Lung (tissue), 12 donors: ENCODE measurements around the gene BIRC7. TPM values are rescaled to one million over a fixed set of nuclear protein-coding genes. Genes with fewer than 3 reads are reported as not detected.

Source experiments
- ATAC-seq: fragments of 200-7000 bp; cut with Tn5 transposase; one replicate; pipeline ENCODE4 v1.9.1; 2020; ENCODE audit warnings: moderate number of reproducible peaks; ENCODE audit not compliant: insufficient read depth, low FRiP score
- DNase-seq, 3 donors: peaks; one replicate each; pipeline ENCODE4 v3.0.0-alpha.2; 2013 to 2017
- H3K27ac ChIP-seq, 2 donors: one replicate each; pipeline ENCODE4 v1.5.1; 2013; ENCODE audit warnings: mild to moderate bottlenecking in 2 of 2, moderate library complexity in 2 of 2, control low read depth in 1 of 2, inconsistent platforms in 1 of 2, low read depth in 1 of 2, low read length in 1 of 2
- H3K27me3 ChIP-seq, 3 donors: one replicate each; pipeline ENCODE4 v1.5.1; 2013; ENCODE audit warnings: low read length in 2 of 3; ENCODE audit not compliant: control insufficient read depth in 3 of 3, insufficient read depth in 3 of 3
- H3K36me3 ChIP-seq, 4 donors: one replicate each; pipeline ENCODE4 v1.5.1; 2013; ENCODE audit warnings: low read length in 4 of 4, mild to moderate bottlenecking in 1 of 4, moderate library complexity in 1 of 4; ENCODE audit not compliant: control insufficient read depth in 4 of 4, insufficient read depth in 4 of 4
- H3K4me1 ChIP-seq, 5 donors: one replicate each; pipeline ENCODE4 v1.5.1; 2013; ENCODE audit warnings: low read length in 5 of 5, mild to moderate bottlenecking in 2 of 5, moderate library complexity in 1 of 5; ENCODE audit not compliant: control insufficient read depth in 5 of 5, insufficient read depth in 5 of 5
- H3K4me3 ChIP-seq: one replicate; pipeline ENCODE4 v1.5.1; 2013; ENCODE audit warnings: mild to moderate bottlenecking, control low read depth, moderate library complexity
- H3K9ac ChIP-seq, 2 donors: one replicate each; pipeline ENCODE4 v1.5.1; 2013; ENCODE audit warnings: low read length in 2 of 2, control low read depth in 1 of 2; ENCODE audit not compliant: insufficient read depth in 1 of 2
- H3K9me3 ChIP-seq, 4 donors: one replicate each; pipeline ENCODE4 v1.5.1; 2013; ENCODE audit warnings: low read length in 3 of 4, mild to moderate bottlenecking in 1 of 4, moderate library complexity in 1 of 4; ENCODE audit not compliant: control insufficient read depth in 4 of 4, insufficient read depth in 3 of 4
- CTCF ChIP-seq: IDR thresholded peaks from 2 replicates; pipeline ENCODE4 v1.5.1; 2012; ENCODE audit warnings: mild to moderate bottlenecking; ENCODE audit errors: control extremely low read depth, extremely low read depth
- WGBS, 2 donors: extraction: QIAGEN DNeasy Blood & Tissue Kit; methylation state at CpG; one replicate each; pipeline ENCODE4 v1.1.7; 2013; 5-methylcytosine and 5-hydroxymethylcytosine counted together
- polyA plus RNA-seq, 2 donors: library from polyadenylated mRNA; stranded (reverse); fragments of 200-250 nt; gene quantifications; one replicate each; pipeline ENCODE4 v1.2.1, GENCODE V29; 2013
- total RNA-seq, 2 donors: library from RNA; depleted of rRNA in 1 of 2; stranded (reverse); fragments of >200 nt in 1 of 2; gene quantifications; one replicate each; pipeline ENCODE4 v1.2.1, GENCODE V29; 2014 to 2021
- donor health status: control.
- donor health status: control.
- donor health status: Bipolar disorder and iron deficiency.
- donor health status: healthy.
- donor health status: DM: yes; HTN: yes; CAD: no.

BIRC7 gene
- total and polyA plus RNA-seq, 4 donors = 0.57 to 1.2 (median 0.71) TPM; not detected in 1

DNA sequence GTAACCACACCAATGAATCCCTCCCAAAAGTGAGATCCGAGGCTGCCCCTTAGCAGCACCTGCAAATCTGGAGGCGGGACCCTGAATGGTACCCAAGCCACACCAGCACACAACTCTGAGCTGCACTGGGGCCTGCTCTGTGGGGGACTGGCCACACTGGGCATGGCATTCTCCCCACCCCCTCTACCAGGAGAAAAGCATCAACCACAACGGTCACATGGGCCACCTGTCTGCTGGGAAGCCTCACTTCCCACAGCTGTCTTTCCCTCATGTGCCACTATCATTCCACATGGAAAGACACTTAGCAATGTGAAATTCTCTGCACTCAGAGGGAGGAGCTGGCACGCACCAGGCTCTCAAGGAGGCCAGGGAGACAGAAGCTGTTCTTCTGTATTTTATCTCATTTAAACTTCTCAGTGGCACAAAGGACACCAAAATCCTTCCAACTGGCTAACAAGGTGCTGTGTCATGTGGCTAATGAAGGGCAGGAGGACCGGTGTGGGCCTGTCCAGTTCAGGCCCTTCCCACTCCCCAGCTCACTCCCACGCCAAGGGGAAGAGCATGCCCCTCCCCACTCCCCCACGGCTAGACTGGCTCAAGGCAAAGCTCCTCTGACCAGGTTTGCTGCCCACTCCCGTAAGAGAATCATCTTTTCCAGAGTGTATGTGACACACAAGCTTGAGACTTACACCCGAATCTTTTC is 38.8 kb upstream of the BIRC7 start:
- H3K27ac ChIP-seq = no peak overlapping the region
- no peak for DNase-seq
- no peak overlapping the region for H3K4me3 ChIP-seq
- H3K27me3 ChIP-seq = no peaks in the 10 kb centered on the region
- ATAC-seq = no peak
- peaks cover 12 to 25% (median 17%) of the 10 kb centered on the region in 4 donors for H3K36me3 ChIP-seq
- H3K9me3 ChIP-seq = no peaks in the 10 kb centered on the region
- TF ChIP-seq CTCF = no peak
- H3K4me1 ChIP-seq = peaks cover 0 to 8% (median 0%) of the 10 kb centered on the region in 5 donors
- WGBS, 2 donors = 80% methylated on average over 9 of the region's 9 CpGs
- no peak overlapping the region for H3K9ac ChIP-seq

- no peak for DNase-seq
- peaks cover 15 to 38% (median 33%) of the 10 kb centered on the region in 4 donors for H3K36me3 ChIP-seq
These were observed 37.1 kb upstream of the BIRC7 start for GRCh38 chr20:63198606-63199005.

DNA sequence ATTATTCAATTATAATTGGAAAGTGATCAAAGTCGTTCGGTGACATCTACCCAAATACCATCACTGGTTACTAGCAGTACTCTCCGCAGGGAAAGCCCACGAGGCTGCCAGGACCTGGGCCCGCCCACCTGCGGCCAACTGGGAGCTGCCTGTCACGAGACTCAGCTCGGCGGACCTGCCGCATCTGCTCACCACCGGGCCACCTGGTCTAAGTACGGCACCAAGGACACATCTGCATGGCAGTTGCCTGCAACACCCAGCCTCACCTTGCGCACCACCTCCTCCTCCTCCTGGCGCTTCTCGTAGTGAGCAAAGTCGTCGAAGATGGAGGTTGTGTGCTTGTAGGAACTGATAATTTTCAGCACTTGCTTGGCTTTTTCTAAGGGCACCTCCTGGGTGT is 33.7 kb upstream of the BIRC7 start:
- Histone ChIP-seq H3K9me3 (no peaks in the 10 kb centered on the region), H3K9ac (no peak overlapping the region), H3K36me3 (peaks cover 9 to 52% (median 38%) of the 10 kb centered on the region in 4 donors), H3K4me3 (no peak overlapping the region), H3K27me3 (no peaks in the 10 kb centered on the region), H3K27ac (no peak overlapping the region), H3K4me1 (peaks cover 0 to 5% (median 0%) of the 10 kb centered on the region in 5 donors)
- ATAC-seq (no peak), DNase-seq (no peak)
- TF ChIP-seq CTCF = no peak
- 92 to 93% methylated on average over 17 of the region's 17 CpGs for WGBS, 2 donors

More at GRCh38 chr20:63198606-63199005, 37.1 kb upstream of the BIRC7 start:
- Histone ChIP-seq H3K27ac (no peak overlapping the region), H3K4me1 (peaks cover 0 to 8% (median 0%) of the 10 kb centered on the region in 5 donors), H3K27me3 (no peaks in the 10 kb centered on the region), H3K4me3 (no peak overlapping the region), H3K9ac (no peak overlapping the region), H3K9me3 (no peaks in the 10 kb centered on the region)
- no peak for ATAC-seq
- 62 to 78% methylated on average over 7 of the region's 7 CpGs for WGBS, 2 donors
- TF ChIP-seq CTCF = no peak
